Spinal cord (tissue), 10 donors: ENCODE measurements around the gene SLC25A21. TPM values are rescaled to one million over a fixed set of nuclear protein-coding genes. Genes with fewer than 3 reads are reported as not detected.

Experiments used
- DNase-seq, 6 donors: peaks; one replicate each; pipeline versions ENCODE4 v3.0.0 to v3.0.0-alpha.2; 2013 to 2015; ENCODE audit warnings: low spot score in 6 of 6, low read depth in 4 of 6
- H3K27ac ChIP-seq: one replicate; pipeline ENCODE4 v1.5.1; 2013; ENCODE audit warnings: low read depth, low read length, control low read depth
- H3K27me3 ChIP-seq: one replicate; pipeline ENCODE4 v1.6.1; 2013; ENCODE audit warnings: low read length; ENCODE audit not compliant: control insufficient read depth, insufficient read depth
- H3K36me3 ChIP-seq: one replicate; pipeline ENCODE4 v1.6.1; 2013; ENCODE audit warnings: low read length; ENCODE audit not compliant: control insufficient read depth, insufficient read depth
- H3K4me1 ChIP-seq: one replicate; pipeline ENCODE4 v1.6.1; 2013; ENCODE audit warnings: low read length; ENCODE audit not compliant: control insufficient read depth, insufficient read depth
- H3K4me3 ChIP-seq: one replicate; pipeline ENCODE4 v1.5.1; 2013; ENCODE audit warnings: low read depth, low read length, control low read depth
- H3K9me3 ChIP-seq: one replicate; pipeline ENCODE4 v1.6.1; 2013; ENCODE audit warnings: low read length; ENCODE audit not compliant: control insufficient read depth, insufficient read depth
- WGBS: methylation state at CpG from one replicate; pipeline ENCODE4 v1.1.5; 2013; ENCODE audit warnings: missing lambda C conversion rate; ENCODE audit not compliant: insufficient coverage; 5-methylcytosine and 5-hydroxymethylcytosine counted together
- polyA plus RNA-seq, 2 donors: library from polyadenylated mRNA; unstranded; fragments of 120-200 nt; gene quantifications; one replicate each; pipeline ENCODE4 v1.2.1, GENCODE V29; 2013; ENCODE audit not compliant: insufficient read length in 2 of 2
- total RNA-seq, 2 donors: library from RNA; depleted of rRNA in 1 of 2; stranded (reverse); fragments of 120-200 nt in 1 of 2; fragments of >200 nt in 1 of 2; gene quantifications; one replicate each; pipeline versions ENCODE4 v1.2.3 to v1.2.4, GENCODE V29; 2013 to 2014
- donor health status: healthy.

Gene SLC25A21
- total and polyA plus RNA-seq, 4 donors, result 0.99 to 4.5 (median 2.4) TPM

GRCh38 chr14:36845356-36846012, 326.9 kb downstream of the SLC25A21 start:
- DNase-seq, result no peak
- no CpG with 5 or more reads among the region's 5 CpGs for WGBS
- Histone ChIP-seq H3K36me3 (no peaks in the 10 kb centered on the region), H3K9me3 (no peaks in the 10 kb centered on the region), H3K4me3 (no peak overlapping the region), H3K27me3 (no peaks in the 10 kb centered on the region), H3K27ac (no peak overlapping the region), H3K4me1 (no peaks in the 10 kb centered on the region)

GRCh38 chr14:36844443-36845195, 327.8 kb downstream of the SLC25A21 start:
- H3K4me1 ChIP-seq, result no peaks in the 10 kb centered on the region
- no peak for DNase-seq
- H3K27me3 ChIP-seq, result no peaks in the 10 kb centered on the region
- no peaks in the 10 kb centered on the region for H3K9me3 ChIP-seq
- no peaks in the 10 kb centered on the region for H3K36me3 ChIP-seq
- no peak overlapping the region for H3K4me3 ChIP-seq
- no peak overlapping the region for H3K27ac ChIP-seq
- WGBS, result 36% methylated on average over 3 of the region's 6 CpGs

- Histone ChIP-seq H3K9me3 (no peaks in the 10 kb centered on the region), H3K27ac (no peak overlapping the region), H3K4me3 (no peak overlapping the region), H3K27me3 (no peaks in the 10 kb centered on the region), H3K36me3 (no peaks in the 10 kb centered on the region), H3K4me1 (no peaks in the 10 kb centered on the region)
- 88% methylated on average over 1 of the region's 1 CpG for whole genome bisulfite sequencing
- DNase-seq, result no peak
These were observed 329.0 kb downstream of the SLC25A21 start for GRCh38 chr14:36843410-36843809.

DNA sequence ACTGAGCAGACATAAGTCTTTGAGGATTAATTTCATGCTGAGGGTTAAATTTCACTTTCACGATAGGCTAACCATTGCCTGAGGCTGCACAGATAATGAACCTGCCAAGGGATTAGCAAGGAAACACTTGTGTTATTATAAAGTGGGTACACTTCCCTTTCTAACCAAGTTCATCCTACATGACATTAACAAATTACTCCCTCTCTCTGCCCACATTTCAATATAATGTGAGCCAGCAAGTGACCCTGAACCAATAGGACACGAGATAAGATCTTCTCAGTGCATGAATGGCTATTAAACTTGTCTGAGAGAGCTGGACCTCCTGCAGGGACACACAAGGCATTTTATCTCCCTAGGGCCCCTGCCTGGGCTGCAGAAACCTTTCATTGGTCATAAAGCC, 337.3 kb downstream of the SLC25A21 start:
- Histone ChIP-seq H3K4me1 (no peaks in the 10 kb centered on the region), H3K4me3 (no peak overlapping the region), H3K9me3 (no peaks in the 10 kb centered on the region), H3K27ac (no peak overlapping the region), H3K27me3 (no peaks in the 10 kb centered on the region), H3K36me3 (no peaks in the 10 kb centered on the region)
- WGBS, result 17% methylated on average over 1 of the region's 2 CpGs
- peak in 1 of 6 donors; percentile 44 for DNase-seq

DNA sequence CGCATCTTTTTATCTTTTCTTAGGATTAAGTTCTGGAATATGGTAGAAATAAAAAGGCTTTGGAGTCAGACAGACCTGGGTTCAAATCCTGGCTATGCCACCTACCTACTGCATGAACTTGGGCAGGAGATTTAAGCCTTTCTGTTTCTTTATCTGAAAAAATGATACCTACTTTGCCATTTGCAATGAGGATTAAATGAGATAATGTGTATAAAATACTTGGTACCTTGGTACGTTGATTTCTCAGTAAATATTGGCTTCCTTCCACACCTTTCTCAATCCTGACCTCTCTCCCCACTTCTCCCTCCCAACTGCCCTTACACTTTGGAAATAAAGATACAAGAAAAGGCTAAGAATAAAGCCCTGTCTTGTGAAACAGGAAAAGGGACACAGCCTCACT, 338.1 kb downstream of the SLC25A21 start:
- H3K9me3 ChIP-seq, result no peaks in the 10 kb centered on the region
- no peak overlapping the region for H3K4me3 ChIP-seq
- WGBS, result no CpG with 5 or more reads among the region's 2 CpGs
- H3K4me1 ChIP-seq, result no peaks in the 10 kb centered on the region
- no peaks in the 10 kb centered on the region for H3K36me3 ChIP-seq
- no peaks in the 10 kb centered on the region for H3K27me3 ChIP-seq
- DNase-seq, result no peak
- no peak overlapping the region for H3K27ac ChIP-seq

GRCh38 chr14:36829547-36829946, 342.9 kb downstream of the SLC25A21 start:
- Histone ChIP-seq H3K4me3 (no peak overlapping the region), H3K27me3 (no peaks in the 10 kb centered on the region), H3K9me3 (no peaks in the 10 kb centered on the region), H3K4me1 (no peaks in the 10 kb centered on the region), H3K36me3 (no peaks in the 10 kb centered on the region), H3K27ac (no peak overlapping the region)
- no peak for DNase-seq
- WGBS, result no CpG with 5 or more reads among the region's 3 CpGs

DNA sequence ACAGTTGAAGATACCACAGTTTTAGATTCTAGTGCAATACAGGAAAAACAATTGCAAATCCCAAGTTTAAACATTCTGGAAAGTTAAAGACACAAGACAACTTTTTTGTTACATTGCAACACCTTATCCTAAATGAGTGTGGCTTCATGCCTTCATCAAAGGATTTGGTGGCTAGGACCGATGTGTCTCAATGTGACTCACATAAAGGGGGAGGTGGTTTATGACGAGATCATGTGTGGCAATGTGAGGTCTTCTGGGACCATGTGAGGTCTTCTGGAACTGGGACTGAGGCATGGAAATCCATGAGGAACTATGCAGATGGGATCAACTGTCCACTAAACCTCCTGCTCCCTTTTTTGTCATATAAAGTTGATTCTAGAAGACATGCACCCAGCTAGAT, 344.5 kb downstream of the SLC25A21 start:
- WGBS, result no CpG with 5 or more reads among the region's 2 CpGs
- H3K27ac ChIP-seq, result no peak overlapping the region
- H3K27me3 ChIP-seq, result no peaks in the 10 kb centered on the region
- no peaks in the 10 kb centered on the region for H3K36me3 ChIP-seq
- no peak for DNase-seq
- H3K9me3 ChIP-seq, result no peaks in the 10 kb centered on the region
- H3K4me1 ChIP-seq, result no peaks in the 10 kb centered on the region
- no peak overlapping the region for H3K4me3 ChIP-seq

- no peaks in the 10 kb centered on the region for H3K27me3 ChIP-seq
- H3K4me3 ChIP-seq, result no peak overlapping the region
- DNase-seq, result no peak
- H3K4me1 ChIP-seq, result no peaks in the 10 kb centered on the region
- WGBS, result 88% methylated on average over 3 of the region's 6 CpGs
- H3K36me3 ChIP-seq, result no peaks in the 10 kb centered on the region
- no peak overlapping the region for H3K27ac ChIP-seq
- H3K9me3 ChIP-seq, result no peaks in the 10 kb centered on the region
These were observed 345.8 kb downstream of the SLC25A21 start for GRCh38 chr14:36826614-36827013.

DNA sequence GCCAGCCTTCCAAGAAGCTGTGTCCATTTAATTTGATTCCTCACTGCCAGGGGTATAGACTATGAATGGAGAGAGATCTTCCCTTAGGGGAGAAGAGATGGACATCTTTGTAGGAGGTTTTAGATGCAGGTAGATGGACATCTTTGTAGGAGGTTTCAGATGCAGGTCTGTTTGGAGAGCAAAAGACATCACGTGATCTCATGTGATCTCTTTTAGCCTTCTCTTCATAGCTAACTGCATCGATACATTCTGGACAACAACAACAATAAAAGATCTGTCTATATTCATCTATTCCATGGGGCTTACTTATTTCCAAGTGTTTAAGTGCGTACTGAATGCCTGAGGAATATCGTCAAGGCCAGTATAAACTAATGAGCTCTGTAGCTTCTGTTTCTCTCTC, 347.6 kb downstream of the SLC25A21 start:
- no peaks in the 10 kb centered on the region for H3K4me1 ChIP-seq
- H3K36me3 ChIP-seq, result no peaks in the 10 kb centered on the region
- no peak overlapping the region for H3K4me3 ChIP-seq
- no peak for DNase-seq
- WGBS, result 86% methylated on average over 1 of the region's 4 CpGs
- H3K27ac ChIP-seq, result no peak overlapping the region
- H3K9me3 ChIP-seq, result no peaks in the 10 kb centered on the region
- no peaks in the 10 kb centered on the region for H3K27me3 ChIP-seq

DNA sequence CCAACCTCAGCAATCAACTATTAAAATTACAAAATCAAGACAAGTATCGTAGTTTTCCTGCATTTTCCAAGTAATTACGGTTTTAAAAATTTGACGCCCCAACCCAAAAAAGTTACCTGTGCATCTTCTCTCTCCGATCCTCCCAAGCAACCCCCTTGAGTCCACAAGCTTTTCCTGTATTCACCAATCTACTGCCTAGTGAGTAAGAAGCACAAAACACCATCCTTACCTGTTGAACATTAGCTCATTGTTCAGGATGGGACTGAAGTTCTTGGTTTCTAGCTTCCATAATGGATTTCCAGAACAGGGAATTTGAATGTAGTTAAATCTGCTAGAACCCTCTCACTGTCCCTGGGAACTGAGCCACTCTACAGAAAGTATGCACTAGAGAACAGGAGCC, 348.8 kb downstream of the SLC25A21 start:
- no peak for DNase-seq
- no peaks in the 10 kb centered on the region for H3K36me3 ChIP-seq
- WGBS, result 75% methylated on average over 4 of the region's 4 CpGs

More for the DNA sequence above, 348.8 kb downstream of the SLC25A21 start:
- H3K4me3 ChIP-seq, result no peak overlapping the region
- H3K9me3 ChIP-seq, result no peaks in the 10 kb centered on the region
- no peaks in the 10 kb centered on the region for H3K27me3 ChIP-seq
- no peaks in the 10 kb centered on the region for H3K4me1 ChIP-seq
- H3K27ac ChIP-seq, result no peak overlapping the region
